ENCODE data around the gene SEC31A. TPM values are rescaled to one million over a fixed set of nuclear protein-coding genes. Genes with fewer than 3 reads are reported as not detected.

Gene SEC31A
- total RNA-seq, 4 donors from 2014 or later = 133 to 299 (median 161) TPM

- no peak for DNase-seq (ENCODE audit: low spot score in 2 of 2)
- no peaks in the 10 kb centered on the region for H3K9me3 ChIP-seq
- H3K27ac ChIP-seq = no peak overlapping the region
- 54% methylated on average over 6 of the region's 6 CpGs for WGBS
- no peak overlapping the region for H3K4me3 ChIP-seq
- peaks cover 20% of the 10 kb centered on the region for H3K4me1 ChIP-seq
- H3K36me3 ChIP-seq = no peaks in the 10 kb centered on the region
- TF ChIP-seq CTCF (IDR thresholded peaks at IDR 0.05) = no peak
- TF ChIP-seq POLR2AphosphoS5 (IDR thresholded peaks at IDR 0.05) = no peak
- TF ChIP-seq POLR2A (IDR thresholded peaks at IDR 0.05) = no peak
- TF ChIP-seq EP300 (IDR thresholded peaks at IDR 0.05) = no peak
- no peaks in the 10 kb centered on the region for H3K27me3 ChIP-seq
Observed at GRCh38 chr4:82792912-82793649, 97.9 kb downstream of the SEC31A start.

GRCh38 chr4:82791179-82791578 is 99.8 kb downstream of the SEC31A start:
- TF ChIP-seq POLR2AphosphoS5 (IDR thresholded peaks at IDR 0.05) = no peak
- no peak for TF ChIP-seq POLR2A (IDR thresholded peaks at IDR 0.05)
- TF ChIP-seq CTCF (IDR thresholded peaks at IDR 0.05) = no peak
- no peak for TF ChIP-seq EP300 (IDR thresholded peaks at IDR 0.05)
- H3K27ac ChIP-seq = no peak overlapping the region
- WGBS = 92% methylated on average over 6 of the region's 6 CpGs
- H3K27me3 ChIP-seq = no peaks in the 10 kb centered on the region
- H3K4me1 ChIP-seq = peaks cover 11% of the 10 kb centered on the region
- DNase-seq (ENCODE audit: low spot score in 2 of 2) = no peak
- H3K4me3 ChIP-seq = no peak overlapping the region
- no peaks in the 10 kb centered on the region for H3K36me3 ChIP-seq
- no peaks in the 10 kb centered on the region for H3K9me3 ChIP-seq

GRCh38 chr4:82790060-82790660 is 100.8 kb downstream of the SEC31A start:
- Histone ChIP-seq H3K9me3 (no peaks in the 10 kb centered on the region), H3K4me3 (no peak overlapping the region), H3K4me1 (peaks cover 21% of the 10 kb centered on the region), H3K27ac (no peak overlapping the region), H3K36me3 (no peaks in the 10 kb centered on the region), H3K27me3 (no peaks in the 10 kb centered on the region)
- WGBS = 77% methylated on average over 8 of the region's 8 CpGs
- DNase-seq (ENCODE audit: low spot score in 2 of 2) = no peak
- no peak for TF ChIP-seq EP300 (IDR thresholded peaks at IDR 0.05)

GRCh38 chr4:82789025-82789776 is 101.8 kb downstream of the SEC31A start:
- H3K27me3 ChIP-seq = no peaks in the 10 kb centered on the region
- peaks cover 28% of the 10 kb centered on the region for H3K4me1 ChIP-seq
- TF ChIP-seq EP300 (IDR thresholded peaks at IDR 0.05) = no peak
- no peak for TF ChIP-seq POLR2A (IDR thresholded peaks at IDR 0.05)
- no peak for TF ChIP-seq CTCF (IDR thresholded peaks at IDR 0.05)
- no peak for TF ChIP-seq POLR2AphosphoS5 (IDR thresholded peaks at IDR 0.05)
- H3K9me3 ChIP-seq = no peaks in the 10 kb centered on the region
- no peak overlapping the region for H3K4me3 ChIP-seq
- 76% methylated on average over 7 of the region's 7 CpGs for WGBS
- DNase-seq (ENCODE audit: low spot score in 2 of 2) = no peak
- no peak overlapping the region for H3K27ac ChIP-seq
- no peaks in the 10 kb centered on the region for H3K36me3 ChIP-seq

- Histone ChIP-seq H3K4me1 (peaks cover 31% of the 10 kb centered on the region), H3K27me3 (no peaks in the 10 kb centered on the region), H3K4me3 (no peak overlapping the region), H3K27ac (no peak overlapping the region), H3K9me3 (no peaks in the 10 kb centered on the region), H3K36me3 (no peaks in the 10 kb centered on the region)
- TF ChIP-seq POLR2AphosphoS5 (IDR thresholded peaks at IDR 0.05) = no peak
- TF ChIP-seq EP300 (IDR thresholded peaks at IDR 0.05) = no peak
- no peak for TF ChIP-seq CTCF (IDR thresholded peaks at IDR 0.05)
- TF ChIP-seq POLR2A (IDR thresholded peaks at IDR 0.05) = no peak
- WGBS = 63% methylated on average over 4 of the region's 4 CpGs
- DNase-seq (ENCODE audit: low spot score in 2 of 2) = no peak
Observed at GRCh38 chr4:82787342-82787741, 103.6 kb downstream of the SEC31A start.
